HG03457 (cell line): ENCODE results near the gene ZC3H15.
"Not testable (repeated sequence)": the region's sequence is repeated elsewhere in the genome, so short reads cannot be mapped to it uniquely, and the experiment has no call there.

Experiments
- ATAC-seq: cut with Tn5 transposase; IDR thresholded peaks from one replicate; pipeline ENCODE4 v1.9.1; 2021; ENCODE audit warnings: moderate number of reproducible peaks; ENCODE audit not compliant: unreplicated experiment

ZC3H15 gene

DNA sequence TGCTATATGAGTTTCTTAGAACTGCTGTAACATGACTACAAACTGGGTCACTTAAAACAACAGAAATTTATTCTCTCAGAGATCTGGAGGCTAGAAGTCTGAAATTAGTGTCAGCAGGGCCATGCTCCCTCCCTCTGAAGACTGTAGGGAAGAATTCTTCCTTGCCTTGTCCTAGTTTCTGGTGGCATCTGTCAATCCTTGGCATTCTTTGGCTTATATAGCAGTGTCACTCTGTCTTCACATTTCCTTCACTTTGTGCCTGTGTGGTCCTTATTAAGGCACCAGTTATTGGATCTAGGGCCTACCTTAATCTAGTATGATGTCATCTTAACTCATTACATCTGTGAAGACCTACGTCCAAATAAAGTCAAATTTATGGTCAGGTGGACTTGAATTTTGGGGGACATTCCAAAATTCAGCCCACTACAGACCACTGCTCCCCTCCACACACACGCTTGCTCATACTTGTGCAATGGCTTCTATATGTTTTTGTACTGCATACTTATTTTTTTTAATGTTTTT, 7.6 kb downstream of the ZC3H15 start:
- ATAC-seq = no peak

DNA sequence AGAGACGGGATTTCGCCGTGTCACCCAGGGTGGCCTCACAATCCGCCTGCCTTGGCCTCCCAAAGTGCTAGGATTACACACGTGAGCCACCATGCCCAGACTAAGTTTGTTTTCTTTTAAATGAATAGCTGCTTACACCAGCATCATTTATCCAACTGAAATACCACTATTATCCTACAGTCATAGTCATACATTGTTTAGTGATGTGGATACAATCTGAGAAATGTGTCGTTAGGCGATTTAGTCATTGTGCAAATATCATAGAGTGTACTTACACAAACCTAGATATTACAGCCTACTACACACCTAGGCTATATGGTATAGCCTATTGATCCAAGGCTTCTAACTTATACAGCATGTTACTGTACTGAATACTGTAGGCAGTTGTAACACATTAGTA, 10.3 kb downstream of the ZC3H15 start:
- ATAC-seq = no peak

DNA sequence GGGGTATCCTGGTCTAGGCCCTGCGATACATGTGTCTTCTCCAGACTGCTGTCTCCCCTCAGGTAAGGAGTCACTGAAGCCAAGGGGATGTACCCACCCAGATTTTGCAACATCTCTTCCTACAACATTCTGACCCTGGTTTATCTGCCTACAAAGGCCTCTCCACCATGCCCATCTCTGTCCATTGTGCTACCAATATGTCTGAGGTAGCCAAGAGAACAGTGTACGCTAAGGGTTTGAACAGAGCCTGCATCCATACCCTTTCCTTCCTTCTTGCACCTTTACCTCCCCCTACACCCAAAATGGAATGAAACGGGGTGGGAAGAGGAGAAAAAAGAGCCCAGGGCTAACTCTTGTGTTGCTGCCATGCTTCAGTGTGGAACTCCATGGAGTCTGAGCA, 11.9 kb downstream of the ZC3H15 start:
- no peak for ATAC-seq

DNA sequence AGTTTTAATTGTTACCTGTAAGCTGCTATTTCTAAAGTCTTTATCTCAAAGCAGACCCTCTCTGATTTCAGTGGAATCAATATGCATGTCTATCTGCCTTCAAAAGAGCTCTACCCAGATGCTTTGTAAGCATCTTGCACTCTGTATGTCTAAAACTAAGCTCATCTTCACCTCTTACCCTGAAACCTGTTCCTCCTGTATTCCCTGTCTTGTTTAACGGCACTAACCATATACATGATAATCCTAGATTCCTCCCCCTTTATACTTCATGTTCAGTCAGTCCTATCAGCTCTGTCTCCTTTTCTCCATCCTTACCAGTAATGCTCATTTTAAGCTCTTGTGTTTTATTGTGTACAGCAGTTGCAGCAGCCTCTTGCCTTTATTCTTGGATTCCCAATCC, 12.8 kb downstream of the ZC3H15 start:
- no peak for ATAC-seq

DNA sequence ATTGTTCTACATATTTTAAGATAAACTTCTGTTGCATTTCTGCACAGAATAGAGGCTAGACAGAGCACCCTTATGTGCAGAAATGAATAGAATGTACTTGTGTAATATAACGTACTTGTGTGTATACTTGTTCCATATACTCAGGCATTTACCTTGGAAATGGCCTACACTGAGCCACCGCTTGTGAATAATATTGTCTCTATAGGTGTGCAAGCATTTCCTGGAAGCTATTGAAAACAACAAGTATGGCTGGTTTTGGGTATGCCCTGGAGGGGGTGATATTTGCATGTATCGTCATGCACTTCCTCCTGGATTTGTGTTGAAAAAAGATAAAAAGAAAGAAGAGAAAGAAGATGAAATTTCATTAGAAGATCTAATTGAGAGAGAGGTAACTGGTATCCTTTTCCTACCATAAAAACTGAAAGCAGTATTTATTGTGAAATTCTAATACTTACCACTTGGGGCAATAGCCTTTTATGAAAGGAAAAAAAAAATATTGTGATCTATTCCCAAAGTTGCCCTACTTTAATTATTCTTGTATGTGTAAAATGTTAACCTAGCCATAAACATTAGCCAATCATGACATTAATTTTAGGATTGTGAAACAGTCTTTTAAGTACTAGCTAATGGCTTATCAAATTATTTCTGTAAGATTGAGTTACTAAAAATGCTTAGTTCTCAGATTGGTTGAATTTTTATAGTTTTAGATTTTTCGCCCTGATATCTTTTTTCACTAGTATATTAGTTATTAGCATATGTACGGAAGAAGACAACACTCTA, 18.0 kb downstream of the ZC3H15 start:
- ATAC-seq = no peak

DNA sequence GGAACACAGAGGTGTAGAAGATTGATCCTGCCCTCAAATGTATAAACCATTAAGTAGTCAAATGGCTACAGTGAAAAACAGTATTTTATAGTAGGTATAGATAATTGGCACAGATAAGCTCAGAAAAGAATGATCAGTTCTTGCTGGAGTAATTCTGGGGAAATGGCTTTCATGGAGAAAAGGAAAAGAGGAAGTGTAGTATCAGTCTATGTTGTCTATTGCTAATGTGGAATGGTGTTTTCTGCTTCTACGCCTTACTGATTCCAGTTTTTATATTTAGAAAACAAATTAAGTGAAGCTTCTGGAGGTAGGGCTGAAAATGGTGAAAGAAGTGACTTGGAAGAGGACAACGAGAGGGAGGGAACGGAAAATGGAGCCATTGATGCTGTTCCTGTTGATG, 22.2 kb downstream of the ZC3H15 start:
- no peak for ATAC-seq

DNA sequence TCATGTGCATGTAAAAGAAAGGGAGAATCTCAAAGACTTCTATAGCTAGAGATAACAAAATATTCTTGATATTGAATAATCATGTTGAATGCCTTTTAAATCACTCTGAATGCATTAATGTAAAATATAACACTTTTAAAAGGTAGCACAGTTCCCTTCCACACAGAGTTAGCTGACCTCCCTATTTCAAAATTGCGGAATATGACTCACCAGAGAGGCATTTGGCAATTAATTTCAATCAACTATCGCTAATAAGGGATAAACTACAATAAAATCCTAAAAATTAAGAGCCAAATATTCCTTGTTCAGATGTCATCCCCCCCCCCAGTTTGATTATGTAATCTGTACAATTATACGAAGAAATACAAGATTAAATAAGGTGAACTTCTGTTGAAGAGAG, 29.3 kb downstream of the ZC3H15 start:
- no peak for ATAC-seq

DNA sequence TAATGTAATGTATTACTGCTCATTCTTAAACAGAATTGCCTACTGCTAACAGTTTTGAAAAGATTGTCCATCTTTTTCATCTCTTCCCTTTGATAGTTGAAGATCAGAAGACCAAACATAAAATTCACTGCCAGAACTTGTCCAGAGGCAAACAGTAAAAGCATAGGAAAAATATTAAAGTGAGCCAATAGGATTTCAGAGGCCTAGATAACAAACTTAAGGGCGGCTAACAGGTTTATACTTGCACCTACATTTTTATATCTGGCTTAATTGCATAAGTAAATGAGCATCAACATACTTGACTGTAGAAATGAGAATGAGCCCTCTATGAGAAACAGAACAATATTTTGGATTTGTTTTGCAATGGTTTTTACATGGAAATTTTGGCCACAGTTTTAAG, 30.3 kb downstream of the ZC3H15 start:
- ATAC-seq = no peak

DNA sequence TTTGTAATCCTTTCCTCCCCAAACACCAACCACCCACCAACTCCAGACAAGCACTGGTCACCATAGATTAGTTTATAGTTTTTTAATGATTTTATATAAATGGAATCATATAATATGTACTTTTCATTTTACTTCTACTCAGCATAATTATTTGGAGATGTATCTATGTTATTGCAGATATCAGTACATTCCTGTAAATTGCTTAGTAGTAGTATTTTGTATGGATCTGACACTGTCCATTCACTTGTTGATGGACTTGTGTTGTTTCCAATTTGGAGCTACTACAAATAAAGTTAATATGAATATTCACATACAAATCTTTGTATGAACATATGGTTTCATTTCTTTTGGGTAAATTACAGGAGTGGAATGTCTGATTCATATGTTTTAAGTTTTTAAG, 31.0 kb downstream of the ZC3H15 start:
- ATAC-seq = no peak

DNA sequence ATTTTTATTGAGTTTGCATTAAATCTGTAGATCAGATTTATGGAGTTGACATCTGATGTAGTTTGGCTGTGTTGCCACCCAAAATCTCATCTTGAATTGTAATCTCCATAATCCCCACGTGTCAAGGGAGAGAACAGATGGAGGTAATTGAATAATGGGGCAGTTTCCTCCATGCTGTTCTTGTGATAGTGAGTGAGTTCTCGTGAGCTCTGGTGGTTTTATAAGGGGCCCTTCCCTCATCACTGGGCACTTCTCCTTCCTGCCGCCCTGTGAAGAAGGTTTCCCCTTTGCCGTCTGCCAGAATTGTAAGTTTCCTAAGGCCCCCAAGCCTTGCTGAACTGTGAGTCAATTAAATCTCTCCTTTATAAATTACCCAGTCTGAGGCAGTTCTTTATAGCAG, 32.2 kb downstream of the ZC3H15 start:
- ATAC-seq = no peak

DNA sequence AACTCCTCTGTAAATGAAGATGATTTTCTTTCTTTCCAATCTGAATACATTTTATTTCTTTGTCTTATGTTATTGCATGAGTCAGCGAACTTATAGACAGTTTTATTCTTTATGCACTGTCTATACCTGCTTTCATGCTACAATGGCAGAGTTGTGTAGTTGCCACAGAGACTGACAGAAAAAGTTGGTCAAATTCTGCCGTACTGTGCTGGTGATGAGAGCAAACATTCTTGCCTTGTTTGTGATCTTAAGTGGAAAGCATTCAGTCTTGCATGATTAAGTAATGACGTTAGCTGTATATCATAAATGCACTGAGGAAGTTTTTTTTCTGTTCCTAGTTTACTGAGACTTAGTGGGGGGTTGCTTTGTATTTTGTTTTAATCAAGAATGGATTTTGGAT, 32.9 kb downstream of the ZC3H15 start:
- ATAC-seq = no peak

DNA sequence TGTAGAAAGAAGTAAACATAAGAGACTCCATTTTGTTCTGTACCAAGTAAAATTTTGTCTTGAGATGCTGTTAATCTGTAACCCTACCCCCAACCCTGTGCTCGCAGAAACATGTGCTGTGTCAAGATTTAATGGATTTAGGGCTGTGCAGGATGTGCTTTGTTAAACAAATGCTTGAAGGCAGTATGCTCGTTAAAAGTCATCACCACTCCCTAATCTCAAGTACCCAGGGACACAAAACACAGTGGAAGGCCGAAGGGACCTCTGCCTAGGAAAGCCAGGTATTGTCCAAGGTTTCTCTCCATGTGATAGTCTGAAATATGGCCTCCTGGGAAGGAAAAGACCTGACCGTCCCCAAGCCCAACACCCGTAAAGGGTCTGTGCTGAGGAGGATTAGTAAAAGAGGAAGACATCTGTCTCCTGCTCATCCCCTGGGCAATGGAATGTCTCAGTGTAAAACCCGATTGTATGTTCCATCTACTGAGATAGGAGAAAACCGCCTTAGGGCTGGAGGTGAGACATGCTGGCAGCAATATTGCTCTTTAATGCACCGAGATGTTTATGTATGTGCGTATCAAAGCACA, 35.6 kb downstream of the ZC3H15 start:
- ATAC-seq = not testable (repeated sequence)

DNA sequence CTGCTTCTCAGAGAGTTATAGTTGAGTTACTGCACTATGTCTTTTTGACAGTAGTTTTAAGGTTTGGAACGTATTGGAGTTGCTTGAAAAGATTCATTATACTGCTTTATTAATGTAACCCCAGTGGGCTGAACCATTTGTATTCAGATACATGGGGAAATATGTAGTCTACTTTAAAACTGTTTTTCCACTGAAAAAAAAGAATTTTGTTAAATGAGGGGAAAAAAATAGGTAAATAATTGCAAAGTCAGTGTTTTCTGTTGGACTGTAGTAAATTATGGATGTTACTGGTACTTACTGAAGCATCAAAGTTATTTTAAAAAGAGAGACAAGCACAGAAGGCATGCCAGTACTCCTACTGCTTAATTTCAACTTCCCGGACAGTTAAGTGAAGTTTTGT, 36.4 kb downstream of the ZC3H15 start:
- ATAC-seq = no peak

DNA sequence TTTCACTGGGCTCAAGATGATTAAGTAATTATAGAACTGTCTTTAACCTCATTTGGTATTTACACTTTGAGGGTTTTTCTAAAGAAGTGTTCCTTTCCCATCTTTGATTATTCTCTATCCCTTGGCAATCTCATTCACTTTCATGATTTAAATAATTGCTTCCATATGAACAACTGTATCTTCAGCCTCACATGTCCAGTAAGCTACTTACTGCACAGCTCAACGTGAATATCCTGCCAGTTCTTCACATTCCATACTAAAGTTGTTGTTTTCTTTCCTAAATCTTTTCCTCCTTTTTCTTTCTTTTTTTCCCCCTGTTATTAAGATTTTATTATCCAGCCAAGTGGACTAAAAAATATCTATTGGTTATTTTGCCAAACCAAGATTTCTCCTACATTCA, 37.7 kb downstream of the ZC3H15 start:
- ATAC-seq = no peak

DNA sequence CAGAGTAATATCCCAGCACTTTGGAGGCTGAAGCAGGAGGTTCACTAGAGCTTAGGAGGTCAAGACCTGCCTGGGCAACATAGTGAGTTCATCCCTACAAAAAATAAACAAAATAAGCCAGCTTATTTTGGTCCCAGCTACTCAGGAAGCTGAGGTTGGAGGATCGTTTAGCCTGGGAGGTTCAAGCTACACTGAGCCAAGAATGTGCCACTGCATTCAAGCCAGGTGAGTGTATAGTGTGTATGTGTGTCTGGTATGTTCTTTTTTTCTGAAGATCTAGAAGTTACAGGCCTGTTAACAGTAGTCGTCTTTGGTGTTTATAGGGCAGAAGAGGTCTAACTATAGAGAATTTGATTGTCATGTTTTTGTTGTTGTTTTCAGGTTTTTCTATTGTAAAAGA, 40.2 kb downstream of the ZC3H15 start:
- no peak for ATAC-seq

DNA sequence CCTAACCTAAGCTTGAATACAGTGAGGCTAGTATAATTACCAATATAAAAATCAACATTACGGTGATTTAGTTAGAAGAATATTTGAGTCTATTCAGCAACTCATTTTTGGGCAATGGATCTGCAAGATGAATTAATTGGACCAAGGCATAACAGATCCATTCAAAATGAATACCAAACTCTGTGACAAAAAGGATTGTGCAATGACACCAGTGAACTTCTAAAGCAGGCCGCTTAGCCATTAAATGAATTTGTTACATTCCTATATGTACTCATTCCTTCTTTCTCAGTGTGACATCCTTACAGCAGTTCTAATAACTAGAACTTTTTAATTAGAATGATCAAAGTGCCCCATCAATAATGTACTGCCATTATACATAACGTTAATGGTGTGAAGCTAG, 44.3 kb downstream of the ZC3H15 start:
- ATAC-seq = no peak

DNA sequence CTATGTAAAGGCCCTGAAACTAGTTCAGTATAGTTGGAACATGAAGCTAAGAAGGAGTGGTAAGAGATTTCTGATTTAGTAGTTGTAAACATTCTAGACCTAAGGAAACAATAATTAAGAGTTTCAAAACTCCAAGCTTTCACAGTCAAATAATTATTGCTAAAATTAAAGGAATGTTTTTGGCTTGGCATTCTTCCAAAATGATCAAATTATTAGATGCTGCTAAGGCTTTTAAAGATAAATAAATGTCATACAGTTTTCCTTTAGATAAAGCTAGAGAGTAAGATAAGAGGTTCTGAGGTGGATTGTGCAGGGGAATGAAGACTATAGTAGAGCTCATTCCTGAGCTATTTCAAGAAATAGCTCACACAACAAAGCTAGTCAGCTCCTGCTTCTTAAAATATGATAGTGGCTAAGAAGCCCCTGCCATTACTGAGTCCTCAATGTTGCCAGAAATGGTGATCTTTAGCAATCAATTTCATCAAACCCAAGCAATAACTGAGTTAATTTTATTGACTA, 45.3 kb downstream of the ZC3H15 start:
- no peak for ATAC-seq

DNA sequence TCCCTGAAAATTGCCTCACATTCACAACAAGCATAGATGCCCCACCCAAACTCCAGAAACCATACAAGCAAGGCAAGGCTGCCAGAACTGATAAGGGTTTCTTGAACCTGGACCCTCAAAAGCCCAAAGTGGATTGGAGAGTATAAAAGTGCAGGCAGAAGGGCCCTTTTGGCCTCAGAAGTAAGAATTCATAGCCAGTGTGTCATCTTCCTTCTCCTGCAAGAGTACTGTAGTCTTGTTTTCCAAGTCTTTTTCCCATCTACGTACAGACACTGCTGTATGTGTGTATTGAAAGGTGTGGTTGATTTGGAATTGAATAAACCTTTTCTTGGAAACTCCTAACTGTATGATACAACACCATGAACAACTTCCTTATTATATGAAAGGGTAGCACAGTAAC, 46.8 kb downstream of the ZC3H15 start:
- no peak for ATAC-seq

DNA sequence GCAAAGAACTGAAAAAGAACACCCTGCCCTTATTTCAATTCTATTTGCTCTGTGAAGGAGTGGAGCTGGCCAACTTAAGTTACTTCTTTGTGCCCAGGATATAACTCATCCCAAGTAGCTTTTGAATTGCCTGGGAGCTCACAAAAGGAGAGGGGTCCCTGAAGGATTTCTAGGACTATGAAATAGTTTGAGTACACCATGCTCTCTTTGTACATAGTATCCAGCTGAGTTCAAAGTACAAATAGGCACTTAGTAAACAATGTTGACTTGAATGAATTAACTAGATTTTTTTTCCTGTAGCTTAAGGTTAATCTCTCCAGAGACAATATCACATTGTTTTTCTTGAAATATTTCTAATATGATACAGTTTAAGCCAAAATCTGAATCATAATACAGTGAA, 47.7 kb downstream of the ZC3H15 start:
- ATAC-seq = no peak

DNA sequence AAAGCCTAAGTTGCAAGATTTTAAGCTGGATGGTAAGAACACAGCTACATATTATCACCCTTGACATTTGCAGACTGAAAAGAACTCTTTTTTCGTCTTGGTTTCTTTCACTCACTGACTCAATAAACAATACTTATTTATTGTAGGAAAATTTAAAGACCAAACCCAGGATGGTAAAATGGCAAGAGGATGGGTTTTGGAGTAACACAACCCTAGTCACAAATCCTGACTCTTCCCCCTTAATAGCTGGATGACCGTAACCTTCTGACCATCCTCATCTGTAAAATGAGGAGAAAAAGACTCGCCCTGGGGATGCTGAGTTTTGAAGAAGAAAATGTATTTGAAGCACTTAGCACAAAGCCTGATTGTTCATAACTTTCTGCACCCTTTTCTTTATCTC, 48.3 kb downstream of the ZC3H15 start:
- ATAC-seq = no peak

DNA sequence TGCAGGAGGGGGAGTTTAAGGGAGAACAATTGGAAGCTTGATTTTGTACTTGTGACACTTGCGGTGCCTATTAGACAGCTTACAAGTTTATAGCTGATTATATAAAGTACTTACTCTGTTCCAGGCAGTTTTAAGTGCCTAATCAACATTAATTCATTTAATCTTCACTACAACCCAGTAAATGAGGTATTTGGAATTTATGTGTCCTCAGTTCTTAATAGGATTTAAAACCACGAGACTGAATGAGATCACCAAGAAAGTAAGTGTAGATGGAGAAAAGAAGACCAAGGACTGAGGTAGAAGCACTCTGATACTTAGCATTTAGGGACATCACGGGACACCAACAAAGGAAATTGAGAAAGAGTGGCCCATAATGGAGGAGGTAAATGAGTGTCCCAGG, 49.8 kb downstream of the ZC3H15 start:
- no peak for ATAC-seq

DNA sequence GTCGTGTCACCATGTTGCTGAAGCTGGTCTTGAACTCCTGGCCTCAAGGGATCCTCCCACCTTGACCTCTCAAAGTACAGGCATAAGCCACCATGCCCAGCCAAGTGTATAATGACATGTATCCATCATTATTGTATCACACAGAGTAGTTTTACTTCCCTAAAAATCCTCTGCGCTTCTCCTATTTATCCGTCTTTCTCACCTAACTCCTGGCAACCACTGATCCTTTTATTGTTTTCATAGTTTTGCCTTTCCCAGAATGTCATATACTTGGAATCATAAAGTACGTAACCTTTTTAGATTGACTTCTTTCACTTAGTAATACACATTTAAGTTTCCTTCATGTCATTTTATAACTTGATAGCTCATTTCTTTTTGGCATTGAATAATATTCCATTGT, 51.0 kb downstream of the ZC3H15 start:
- ATAC-seq = no peak

DNA sequence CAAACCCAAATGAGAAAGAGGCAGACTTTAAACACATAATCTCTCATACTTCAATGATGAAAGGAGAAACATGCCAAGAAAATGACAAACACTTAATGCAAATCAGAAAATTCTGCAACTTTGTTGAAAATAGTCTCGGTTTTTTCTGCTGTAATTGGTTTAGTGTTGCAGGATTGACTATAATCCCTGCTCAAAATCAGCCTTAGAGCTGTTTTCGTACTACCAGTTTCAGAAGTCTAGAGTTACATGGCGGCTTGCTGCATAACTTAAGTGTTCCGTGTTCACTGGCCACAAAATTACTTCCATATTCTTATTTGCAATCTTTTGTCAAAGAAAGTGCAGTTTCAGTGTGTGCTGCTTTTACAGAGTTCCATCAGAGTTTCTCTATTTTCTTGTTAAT, 54.9 kb downstream of the ZC3H15 start:
- ATAC-seq = no peak
